ENCODE measurements around the gene NAA30.

The NAA30 gene

DNA sequence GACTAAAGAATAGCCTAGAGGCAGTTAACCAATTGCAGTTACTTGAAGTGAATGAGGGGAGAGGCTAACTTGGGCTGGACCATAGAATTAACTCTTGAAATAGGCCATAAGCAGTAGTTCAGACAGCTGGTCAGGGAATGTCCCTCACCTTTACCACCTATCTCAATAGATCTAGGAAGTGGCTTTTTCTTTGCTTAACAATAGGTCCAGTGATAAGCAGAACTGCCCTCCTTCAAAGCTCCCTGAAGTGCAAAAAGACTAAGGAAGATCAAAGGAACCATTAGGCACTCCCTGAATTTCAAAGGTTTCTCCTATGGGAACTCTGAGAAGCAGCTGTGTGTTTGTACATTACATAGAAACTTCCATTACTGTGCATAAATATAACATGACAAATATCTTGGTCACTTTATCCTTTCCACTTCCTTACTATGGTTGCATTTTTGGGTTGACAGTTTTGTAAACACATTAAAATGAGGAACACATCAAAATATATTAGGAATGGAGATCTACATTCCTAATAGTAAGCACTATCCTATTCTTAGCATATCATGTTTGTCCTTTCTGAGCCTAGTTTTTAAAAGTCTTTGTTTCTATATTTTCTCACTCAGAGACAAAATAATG lies 7.2 kb upstream of the NAA30 start:
- no peak overlapping the region for H3K4me3 ChIP-seq (replicated peaks; ENCODE audit: insufficient read depth, low read length)

DNA sequence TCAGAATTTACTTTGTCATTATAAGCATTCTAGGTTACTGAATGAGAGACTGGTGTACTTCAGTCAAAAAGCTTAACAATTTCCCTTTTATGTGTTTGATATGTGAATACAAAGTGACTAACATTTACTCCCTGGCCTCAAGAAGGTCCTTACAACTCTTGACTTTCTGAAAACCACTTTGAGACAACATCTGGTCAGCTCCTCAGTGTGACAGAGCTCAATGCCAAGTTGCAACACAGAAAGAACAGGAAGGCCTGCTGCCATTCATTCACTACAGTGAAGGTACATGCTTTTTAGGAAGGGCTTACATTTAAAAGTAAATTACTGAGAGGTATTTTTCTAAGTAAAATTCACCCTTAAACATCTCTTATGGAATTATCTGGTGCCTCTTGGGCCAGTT lies 2.3 kb upstream of the NAA30 start:
- peak overlapping the region; percentile 65 for H3K27ac ChIP-seq (replicated peaks)
- DNase-seq (ENCODE audit: low read depth in 1 of 2, low spot score in 1 of 2): peak; percentile 46 to 71
- no peaks in the 10 kb centered on the region for H3K27me3 ChIP-seq (ENCODE audit: insufficient read depth, poor library complexity, severe bottlenecking)
- TF ChIP-seq, protein P1, sequence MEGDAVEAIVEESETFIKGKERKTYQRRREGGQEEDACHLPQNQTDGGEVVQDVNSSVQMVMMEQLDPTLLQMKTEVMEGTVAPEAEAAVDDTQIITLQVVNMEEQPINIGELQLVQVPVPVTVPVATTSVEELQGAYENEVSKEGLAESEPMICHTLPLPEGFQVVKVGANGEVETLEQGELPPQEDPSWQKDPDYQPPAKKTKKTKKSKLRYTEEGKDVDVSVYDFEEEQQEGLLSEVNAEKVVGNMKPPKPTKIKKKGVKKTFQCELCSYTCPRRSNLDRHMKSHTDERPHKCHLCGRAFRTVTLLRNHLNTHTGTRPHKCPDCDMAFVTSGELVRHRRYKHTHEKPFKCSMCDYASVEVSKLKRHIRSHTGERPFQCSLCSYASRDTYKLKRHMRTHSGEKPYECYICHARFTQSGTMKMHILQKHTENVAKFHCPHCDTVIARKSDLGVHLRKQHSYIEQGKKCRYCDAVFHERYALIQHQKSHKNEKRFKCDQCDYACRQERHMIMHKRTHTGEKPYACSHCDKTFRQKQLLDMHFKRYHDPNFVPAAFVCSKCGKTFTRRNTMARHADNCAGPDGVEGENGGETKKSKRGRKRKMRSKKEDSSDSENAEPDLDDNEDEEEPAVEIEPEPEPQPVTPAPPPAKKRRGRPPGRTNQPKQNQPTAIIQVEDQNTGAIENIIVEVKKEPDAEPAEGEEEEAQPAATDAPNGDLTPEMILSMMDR (IDR thresholded peaks at IDR 0.05; ENCODE audit: insufficient read depth, low read length): no peak
- no peak for TF ChIP-seq GABPA (IDR thresholded peaks at IDR 0.05; ENCODE audit: low read depth)
- no peak for TF ChIP-seq POLR2AphosphoS5 (IDR thresholded peaks at IDR 0.05; ENCODE audit: low read depth)
- TF ChIP-seq, protein P2, sequence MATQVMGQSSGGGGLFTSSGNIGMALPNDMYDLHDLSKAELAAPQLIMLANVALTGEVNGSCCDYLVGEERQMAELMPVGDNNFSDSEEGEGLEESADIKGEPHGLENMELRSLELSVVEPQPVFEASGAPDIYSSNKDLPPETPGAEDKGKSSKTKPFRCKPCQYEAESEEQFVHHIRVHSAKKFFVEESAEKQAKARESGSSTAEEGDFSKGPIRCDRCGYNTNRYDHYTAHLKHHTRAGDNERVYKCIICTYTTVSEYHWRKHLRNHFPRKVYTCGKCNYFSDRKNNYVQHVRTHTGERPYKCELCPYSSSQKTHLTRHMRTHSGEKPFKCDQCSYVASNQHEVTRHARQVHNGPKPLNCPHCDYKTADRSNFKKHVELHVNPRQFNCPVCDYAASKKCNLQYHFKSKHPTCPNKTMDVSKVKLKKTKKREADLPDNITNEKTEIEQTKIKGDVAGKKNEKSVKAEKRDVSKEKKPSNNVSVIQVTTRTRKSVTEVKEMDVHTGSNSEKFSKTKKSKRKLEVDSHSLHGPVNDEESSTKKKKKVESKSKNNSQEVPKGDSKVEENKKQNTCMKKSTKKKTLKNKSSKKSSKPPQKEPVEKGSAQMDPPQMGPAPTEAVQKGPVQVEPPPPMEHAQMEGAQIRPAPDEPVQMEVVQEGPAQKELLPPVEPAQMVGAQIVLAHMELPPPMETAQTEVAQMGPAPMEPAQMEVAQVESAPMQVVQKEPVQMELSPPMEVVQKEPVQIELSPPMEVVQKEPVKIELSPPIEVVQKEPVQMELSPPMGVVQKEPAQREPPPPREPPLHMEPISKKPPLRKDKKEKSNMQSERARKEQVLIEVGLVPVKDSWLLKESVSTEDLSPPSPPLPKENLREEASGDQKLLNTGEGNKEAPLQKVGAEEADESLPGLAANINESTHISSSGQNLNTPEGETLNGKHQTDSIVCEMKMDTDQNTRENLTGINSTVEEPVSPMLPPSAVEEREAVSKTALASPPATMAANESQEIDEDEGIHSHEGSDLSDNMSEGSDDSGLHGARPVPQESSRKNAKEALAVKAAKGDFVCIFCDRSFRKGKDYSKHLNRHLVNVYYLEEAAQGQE (IDR thresholded peaks at IDR 0.05; ENCODE audit: insufficient replicate concordance, low read depth): no peak
- no peak for TF ChIP-seq SPI1 (IDR thresholded peaks at IDR 0.05; ENCODE audit: borderline replicate concordance, low read depth)
- H3K4me3 ChIP-seq (replicated peaks; ENCODE audit: insufficient read depth, low read length): no peak overlapping the region

More for the DNA sequence above, 7.2 kb upstream of the NAA30 start:
- Histone ChIP-seq H3K27ac (replicated peaks) (no peak overlapping the region), H3K27me3 (ENCODE audit: insufficient read depth, poor library complexity, severe bottlenecking) (no peaks in the 10 kb centered on the region)
- TF ChIP-seq, protein P1 (IDR thresholded peaks at IDR 0.05; ENCODE audit: insufficient read depth, low read length): no peak
- TF ChIP-seq POLR2AphosphoS5 (IDR thresholded peaks at IDR 0.05; ENCODE audit: low read depth) (no peak), GABPA (IDR thresholded peaks at IDR 0.05; ENCODE audit: low read depth) (no peak), SPI1 (IDR thresholded peaks at IDR 0.05; ENCODE audit: borderline replicate concordance, low read depth) (no peak)
- TF ChIP-seq, protein P2 (IDR thresholded peaks at IDR 0.05; ENCODE audit: insufficient replicate concordance, low read depth): no peak
- DNase-seq (ENCODE audit: low read depth in 1 of 2, low spot score in 1 of 2): no peak

DNA sequence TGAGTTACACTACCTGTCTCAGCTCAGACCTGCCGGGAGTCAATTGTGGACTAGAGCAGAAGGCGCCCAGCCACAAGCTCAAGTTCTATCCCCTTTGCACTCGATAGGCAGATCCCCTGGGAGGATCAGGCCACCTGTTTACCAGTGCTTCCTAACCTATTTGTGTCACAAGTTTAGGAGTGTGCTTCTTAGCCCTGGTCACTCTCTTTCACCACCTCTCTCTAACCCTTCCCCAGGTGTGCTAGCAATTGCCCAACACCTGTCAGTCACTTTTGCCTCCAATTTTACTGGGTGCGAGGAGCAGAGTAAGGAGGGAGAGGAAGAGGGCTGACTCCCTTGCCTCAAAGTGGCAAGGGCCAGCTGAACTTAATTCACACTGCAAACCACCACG lies 745 bp upstream of the NAA30 start:
- DNase-seq (ENCODE audit: low read depth in 1 of 2, low spot score in 1 of 2): peak in 1 of 2 experiments; percentile 15
- no peaks in the 10 kb centered on the region for H3K27me3 ChIP-seq (ENCODE audit: insufficient read depth, poor library complexity, severe bottlenecking)
- H3K4me3 ChIP-seq (replicated peaks; ENCODE audit: insufficient read depth, low read length): peak overlapping the region; percentile 87
- peak overlapping the region; percentile 84 for H3K27ac ChIP-seq (replicated peaks)
- TF ChIP-seq POLR2AphosphoS5 (IDR thresholded peaks at IDR 0.05; ENCODE audit: low read depth): no peak

DNA sequence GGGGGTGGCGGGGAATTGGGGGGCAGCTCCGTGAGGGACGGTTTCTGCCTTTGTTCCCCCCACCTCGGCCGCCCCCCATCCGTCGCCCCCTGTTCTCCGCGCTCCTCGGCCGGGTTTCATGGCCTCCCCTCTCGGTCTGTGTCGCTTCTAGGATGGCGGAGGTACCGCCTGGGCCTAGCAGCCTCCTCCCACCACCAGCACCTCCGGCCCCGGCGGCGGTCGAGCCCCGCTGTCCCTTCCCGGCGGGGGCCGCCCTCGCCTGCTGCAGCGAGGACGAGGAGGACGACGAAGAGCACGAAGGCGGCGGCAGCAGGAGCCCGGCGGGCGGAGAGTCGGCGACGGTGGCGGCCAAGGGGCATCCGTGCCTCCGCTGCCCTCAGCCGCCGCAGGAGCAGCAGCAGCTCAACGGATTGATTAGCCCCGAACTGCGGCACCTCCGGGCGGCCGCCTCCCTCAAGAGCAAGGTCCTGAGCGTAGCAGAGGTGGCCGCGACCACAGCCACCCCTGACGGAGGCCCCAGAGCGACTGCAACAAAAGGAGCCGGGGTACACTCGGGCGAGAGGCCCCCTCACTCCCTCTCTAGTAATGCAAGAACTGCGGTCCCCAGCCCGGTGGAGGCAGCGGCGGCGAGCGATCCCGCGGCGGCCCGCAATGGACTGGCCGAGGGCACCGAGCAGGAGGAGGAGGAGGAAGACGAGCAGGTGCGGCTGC lies 575 bp downstream of the NAA30 start:
- Histone ChIP-seq H3K27ac (replicated peaks) (peak overlapping the region; percentile 84), H3K4me3 (replicated peaks; ENCODE audit: insufficient read depth, low read length) (peak overlapping the region; percentile 87), H3K27me3 (ENCODE audit: insufficient read depth, poor library complexity, severe bottlenecking) (no peaks in the 10 kb centered on the region)
- TF ChIP-seq GABPA (IDR thresholded peaks at IDR 0.05; ENCODE audit: low read depth) (no peak), SPI1 (IDR thresholded peaks at IDR 0.05; ENCODE audit: borderline replicate concordance, low read depth) (no peak), POLR2AphosphoS5 (IDR thresholded peaks at IDR 0.05; ENCODE audit: low read depth) (no peak)
- TF ChIP-seq, protein P1 (IDR thresholded peaks at IDR 0.05; ENCODE audit: insufficient read depth, low read length): no peak
- TF ChIP-seq, protein P2 (IDR thresholded peaks at IDR 0.05; ENCODE audit: insufficient replicate concordance, low read depth): no peak
- peak; percentile 13 to 26 for DNase-seq (ENCODE audit: low read depth in 1 of 2, low spot score in 1 of 2)
